CD4-positive, alpha-beta T cell treated with Interferon alpha-2 for 1 hour (primary cell): Measurements from ENCODE around the gene SNAPC3.

Source experiments
- DNase-seq, 2 donors: peaks; one replicate each; pipeline ENCODE4 v3.0.0-alpha.2; 2020 to 2022

SNAPC3 gene

GRCh38 chr9:15498246-15498995, 75.7 kb downstream of the SNAPC3 start:
- DNase-seq: no peak

DNA sequence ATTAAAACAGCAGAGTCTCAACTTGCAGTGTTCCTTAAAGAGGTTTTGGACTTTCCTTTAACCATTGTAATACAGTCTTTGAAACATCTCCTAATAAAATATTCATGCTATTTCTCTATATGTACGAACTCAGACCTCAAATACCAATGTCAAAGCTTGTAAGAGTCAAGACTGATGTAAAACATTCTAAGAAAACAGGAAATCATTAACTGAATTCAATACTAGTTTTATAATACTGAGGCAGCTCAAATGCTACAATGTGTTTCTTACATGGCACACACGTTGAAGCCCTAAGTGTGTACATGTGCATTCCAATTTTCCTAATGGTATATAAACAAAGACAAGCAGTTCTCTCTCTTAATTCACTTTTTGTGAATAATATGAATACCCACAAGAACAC, 76.5 kb downstream of the SNAPC3 start:
- no peak for DNase-seq

GRCh38 chr9:15501179-15501578, 78.5 kb downstream of the SNAPC3 start:
- no peak for DNase-seq

GRCh38 chr9:15501803-15502202, 79.1 kb downstream of the SNAPC3 start:
- no peak for DNase-seq

DNA sequence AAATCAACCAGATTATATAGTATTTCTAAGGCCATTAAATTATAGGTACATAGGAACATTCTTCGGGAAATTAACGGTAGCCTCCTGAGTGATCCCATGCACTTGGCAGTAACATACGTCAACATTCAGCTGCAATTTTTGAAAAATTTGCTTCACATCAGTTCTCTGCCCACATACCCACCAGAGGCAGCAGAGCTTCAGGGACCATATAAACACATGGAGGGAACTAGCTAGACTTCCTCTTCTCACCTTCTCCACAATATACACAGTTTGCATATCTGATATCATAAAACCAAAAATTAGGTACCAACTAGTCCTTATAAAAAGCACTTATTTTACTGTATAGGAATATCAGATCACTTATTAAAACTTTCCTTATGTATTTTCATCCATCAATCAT, 83.2 kb downstream of the SNAPC3 start:
- DNase-seq: no peak

DNA sequence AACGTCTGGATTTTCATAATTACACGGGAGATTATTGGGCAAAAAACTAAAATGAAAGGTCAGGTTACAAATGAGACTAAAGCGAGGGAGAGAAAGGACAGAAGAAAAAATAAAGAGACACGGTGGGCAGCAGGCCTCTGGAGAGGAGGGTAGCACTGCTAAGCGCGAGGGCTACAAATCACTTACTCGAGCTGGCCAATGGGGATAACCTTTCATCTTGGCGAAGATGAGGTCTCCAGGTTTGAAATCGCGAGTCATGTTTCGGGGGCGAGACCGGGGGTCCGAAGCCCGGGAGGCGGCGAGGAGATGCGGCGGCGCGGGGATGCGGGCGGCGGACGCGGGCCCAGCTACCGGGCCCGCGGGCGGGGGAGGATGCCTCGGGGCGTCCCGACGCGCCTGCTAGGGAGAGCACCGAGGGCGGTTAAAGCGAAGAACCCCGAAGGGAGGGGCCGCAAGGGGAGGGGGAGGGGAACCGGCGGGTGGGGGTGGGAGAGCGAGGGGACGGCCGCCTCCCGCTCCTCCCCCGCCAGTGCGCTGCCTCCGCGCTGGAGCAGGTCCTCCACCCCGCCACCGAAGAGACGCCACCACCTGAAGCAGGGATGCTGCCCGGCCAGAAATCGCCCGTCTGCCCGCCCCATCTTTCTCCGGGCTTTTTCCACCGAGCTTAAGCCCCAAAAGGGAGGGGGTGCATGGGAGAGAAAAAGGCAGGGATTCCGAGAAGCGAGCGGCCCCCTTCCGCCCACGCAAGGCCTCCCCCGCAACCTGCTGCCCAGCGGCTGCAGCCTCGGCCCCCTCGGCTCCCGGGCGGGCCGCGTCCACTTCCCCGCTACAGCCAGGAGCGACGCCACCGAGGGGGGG, 87.5 kb downstream of the SNAPC3 start:
- peak; percentile 54 to 76 for DNase-seq

DNA sequence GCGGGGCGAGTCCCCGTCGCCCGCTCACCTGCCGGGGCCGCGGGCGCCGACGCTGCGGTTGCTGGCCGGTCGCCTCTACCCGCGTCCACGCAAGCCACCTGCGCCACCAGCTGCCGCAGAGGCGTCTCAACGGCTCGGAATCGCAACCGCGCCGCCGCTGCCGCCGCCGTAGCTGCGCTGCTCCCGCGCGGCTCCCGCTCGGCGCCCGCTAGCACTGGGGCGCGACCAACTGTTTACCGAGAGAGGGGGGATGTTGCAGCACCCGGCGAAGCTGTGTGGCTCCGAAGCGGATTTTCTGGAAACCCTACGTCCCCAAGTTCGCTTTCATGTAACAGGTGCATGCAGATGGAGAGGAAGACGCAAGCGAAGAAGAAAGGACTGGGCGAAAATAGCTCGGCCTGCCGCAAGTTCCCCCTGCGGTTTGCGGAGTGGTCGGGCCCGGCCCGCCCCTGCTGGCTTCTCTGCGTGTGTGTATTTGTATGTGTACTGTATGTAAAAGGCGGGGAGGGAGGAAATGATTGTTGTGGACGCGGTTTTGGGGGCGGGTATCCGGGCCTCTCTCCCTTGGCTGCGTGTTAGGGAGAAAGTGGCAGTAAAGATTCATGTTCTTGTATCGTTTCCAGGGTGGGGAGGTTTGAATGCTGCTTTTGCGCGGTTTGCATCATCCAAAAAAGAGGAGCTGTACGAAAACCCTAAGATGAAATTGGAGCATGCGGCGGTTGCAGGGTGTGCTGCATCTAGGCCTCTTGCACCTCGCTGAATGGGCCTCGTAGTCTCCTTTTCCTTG, 88.3 kb downstream of the SNAPC3 start, which contains the start of gene PSIP1:
Gene PSIP1, minus strand, starts transcription at position 182 of the 787 bp plus-strand sequence. CDS start 782 bp downstream, outside the sequence.
- peak; percentile 81 to 90 for DNase-seq
